LNCaP clone FGC (cell line): ENCODE data around the gene HSD11B1.
"Not testable (repeated sequence)": the region's sequence is repeated elsewhere in the genome, so short reads cannot be mapped to it uniquely, and the experiment has no call there.

ENCODE experiments used
- DNase-seq: peaks from one replicate; pipeline ENCODE4 v3.0.0-alpha.2; 2011; ENCODE audit warnings: low read depth
- H3K4me3 ChIP-seq: 2 replicates; pipeline ENCODE4 v1.5.1; 2011; ENCODE audit warnings: mild to moderate bottlenecking, low read depth, low read length, control low read depth
- CTCF ChIP-seq: IDR thresholded peaks from 2 replicates; pipeline ENCODE4 v1.5.1; 2012; ENCODE audit warnings: mild to moderate bottlenecking; ENCODE audit not compliant: control insufficient read depth, insufficient read depth; ENCODE audit errors: extremely low read depth

Gene HSD11B1

GRCh38 chr1:209689477-209689876 is 15.2 kb upstream of the HSD11B1 start:
- TF ChIP-seq CTCF, result no peak
- DNase-seq, result peak; percentile 8
- H3K4me3 ChIP-seq, result no peak overlapping the region

- no peak for DNase-seq
- no peak for TF ChIP-seq CTCF
- H3K4me3 ChIP-seq, result no peak overlapping the region
Measured at GRCh38 chr1:209691237-209691636, 13.4 kb upstream of the HSD11B1 start.

DNA sequence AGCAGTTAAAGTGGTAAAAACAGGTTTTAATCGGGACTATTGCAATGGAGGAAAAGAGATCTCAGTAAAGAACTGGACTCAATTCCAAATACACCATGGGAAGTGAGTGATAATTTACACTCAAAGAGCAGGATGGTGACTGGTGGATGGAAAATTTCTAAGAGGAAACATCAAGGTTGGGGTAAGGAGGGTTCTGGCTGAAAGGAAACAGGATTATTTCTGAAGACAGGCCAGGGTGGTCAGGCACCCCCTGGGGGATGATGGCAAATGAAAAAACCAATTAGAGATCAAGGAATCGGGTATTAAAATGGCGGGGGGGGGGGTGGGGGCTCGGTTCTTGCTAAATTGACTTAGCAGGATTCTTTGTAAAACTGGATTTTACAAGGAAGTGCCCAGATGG is 12.3 kb upstream of the HSD11B1 start:
- H3K4me3 ChIP-seq, result no peak overlapping the region
- no peak for TF ChIP-seq CTCF
- DNase-seq, result no peak

- DNase-seq, result peak; percentile 56
- peak; percentile 87 for TF ChIP-seq CTCF
- no peak overlapping the region for H3K4me3 ChIP-seq
Measured at GRCh38 chr1:209692745-209693504, 11.7 kb upstream of the HSD11B1 start.

DNA sequence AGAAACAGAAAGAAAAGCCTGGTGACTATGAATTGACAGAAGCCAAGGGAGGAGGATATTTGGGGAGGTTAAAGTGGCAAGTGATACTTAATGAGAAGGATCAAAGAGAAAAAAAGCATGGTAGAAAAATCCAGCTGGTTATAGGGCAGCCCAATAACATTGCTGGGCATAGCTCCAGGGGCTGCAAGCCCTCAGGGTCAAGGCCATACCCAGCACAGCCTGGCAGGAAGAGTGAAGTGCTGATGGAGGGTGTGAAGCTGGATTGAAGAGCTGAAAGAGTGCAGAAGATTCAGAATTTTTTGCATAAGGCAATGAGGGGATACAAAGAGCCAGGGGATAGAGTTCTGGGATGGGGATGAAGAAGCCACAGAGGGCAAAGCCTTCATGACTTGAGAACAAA is 8.0 kb upstream of the HSD11B1 start:
- no peak overlapping the region for H3K4me3 ChIP-seq
- TF ChIP-seq CTCF, result no peak
- no peak for DNase-seq

GRCh38 chr1:209697126-209697525 is 7.5 kb upstream of the HSD11B1 start:
- H3K4me3 ChIP-seq, result no peak overlapping the region
- TF ChIP-seq CTCF, result no peak
- no peak for DNase-seq

GRCh38 chr1:209700686-209701085 is 4.0 kb upstream of the HSD11B1 start:
- not testable (repeated sequence) for DNase-seq, H3K4me3 ChIP-seq
